ENCODE measurements around the gene SF3A1. TPM values are rescaled to one million over a fixed set of nuclear protein-coding genes. Genes with fewer than 3 reads are reported as not detected.

SF3A1 gene
- total RNA-seq, 1 experiment from 2014 or later, result 272 TPM

DNA sequence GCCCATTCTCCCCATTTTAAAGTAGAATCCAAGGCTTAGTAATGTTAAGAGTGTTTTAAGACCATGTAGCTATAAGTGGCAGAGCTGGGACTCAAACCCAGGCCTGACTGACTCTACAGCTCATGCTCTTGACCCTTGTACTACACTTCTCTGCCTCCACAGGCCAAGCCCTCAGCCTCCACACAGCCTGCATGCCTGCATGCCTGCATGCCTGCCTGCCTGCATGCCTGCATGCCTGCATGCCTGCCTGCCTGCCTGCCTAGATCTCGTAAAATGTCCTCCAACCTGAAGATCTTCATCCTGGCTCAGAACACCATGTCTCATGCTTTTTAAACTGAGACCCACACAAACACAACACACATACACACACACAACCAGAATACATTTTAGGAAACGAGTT is 48.6 kb downstream of the SF3A1 start:
- no peak for TF ChIP-seq IRF2 (CRISPR knock-in tag; IDR thresholded peaks at IDR 0.05; ENCODE audit: borderline replicate concordance, low read depth)
- TF ChIP-seq ZNF396 (CRISPR knock-in tag; IDR thresholded peaks at IDR 0.05; ENCODE audit: borderline replicate concordance), result no peak
- TF ChIP-seq ARID4B (CRISPR knock-in tag; IDR thresholded peaks at IDR 0.05; ENCODE audit: borderline replicate concordance), result no peak
- TF ChIP-seq AFF4 (CRISPR knock-in tag; IDR thresholded peaks at IDR 0.05; ENCODE audit: borderline replicate concordance), result no peak
- TF ChIP-seq, protein P1, sequence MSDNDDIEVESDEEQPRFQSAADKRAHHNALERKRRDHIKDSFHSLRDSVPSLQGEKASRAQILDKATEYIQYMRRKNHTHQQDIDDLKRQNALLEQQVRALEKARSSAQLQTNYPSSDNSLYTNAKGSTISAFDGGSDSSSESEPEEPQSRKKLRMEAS (CRISPR knock-in tag; IDR thresholded peaks at IDR 0.05), result no peak
- TF ChIP-seq SMAD3 (CRISPR knock-in tag; IDR thresholded peaks at IDR 0.05; ENCODE audit: borderline replicate concordance), result no peak
- TF ChIP-seq ERG (CRISPR knock-in tag; IDR thresholded peaks at IDR 0.05), result no peak
- no peak for TF ChIP-seq ZNF416 (CRISPR knock-in tag; IDR thresholded peaks at IDR 0.05)
- TF ChIP-seq FOXJ3 (CRISPR knock-in tag; IDR thresholded peaks at IDR 0.05; ENCODE audit: borderline replicate concordance), result no peak
- TF ChIP-seq ATF6 (CRISPR knock-in tag; IDR thresholded peaks at IDR 0.05), result no peak
- TF ChIP-seq USF2 (CRISPR knock-in tag; IDR thresholded peaks at IDR 0.05), result no peak
- TF ChIP-seq MYBL2 (CRISPR knock-in tag; IDR thresholded peaks at IDR 0.05), result no peak
- TF ChIP-seq, protein P2, sequence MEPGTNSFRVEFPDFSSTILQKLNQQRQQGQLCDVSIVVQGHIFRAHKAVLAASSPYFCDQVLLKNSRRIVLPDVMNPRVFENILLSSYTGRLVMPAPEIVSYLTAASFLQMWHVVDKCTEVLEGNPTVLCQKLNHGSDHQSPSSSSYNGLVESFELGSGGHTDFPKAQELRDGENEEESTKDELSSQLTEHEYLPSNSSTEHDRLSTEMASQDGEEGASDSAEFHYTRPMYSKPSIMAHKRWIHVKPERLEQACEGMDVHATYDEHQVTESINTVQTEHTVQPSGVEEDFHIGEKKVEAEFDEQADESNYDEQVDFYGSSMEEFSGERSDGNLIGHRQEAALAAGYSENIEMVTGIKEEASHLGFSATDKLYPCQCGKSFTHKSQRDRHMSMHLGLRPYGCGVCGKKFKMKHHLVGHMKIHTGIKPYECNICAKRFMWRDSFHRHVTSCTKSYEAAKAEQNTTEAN (CRISPR knock-in tag; IDR thresholded peaks at IDR 0.05), result no peak
- no peak for TF ChIP-seq ZNF671 (CRISPR knock-in tag; IDR thresholded peaks at IDR 0.05)
- TF ChIP-seq, protein P3, sequence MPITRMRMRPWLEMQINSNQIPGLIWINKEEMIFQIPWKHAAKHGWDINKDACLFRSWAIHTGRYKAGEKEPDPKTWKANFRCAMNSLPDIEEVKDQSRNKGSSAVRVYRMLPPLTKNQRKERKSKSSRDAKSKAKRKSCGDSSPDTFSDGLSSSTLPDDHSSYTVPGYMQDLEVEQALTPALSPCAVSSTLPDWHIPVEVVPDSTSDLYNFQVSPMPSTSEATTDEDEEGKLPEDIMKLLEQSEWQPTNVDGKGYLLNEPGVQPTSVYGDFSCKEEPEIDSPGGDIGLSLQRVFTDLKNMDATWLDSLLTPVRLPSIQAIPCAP (CRISPR knock-in tag; IDR thresholded peaks at IDR 0.05), result no peak
- TF ChIP-seq NFATC4 (CRISPR knock-in tag; IDR thresholded peaks at IDR 0.05), result no peak
- DNase-seq (ENCODE audit: low spot score) (no peak), ATAC-seq (no peak)
- peaks cover 10% of the 10 kb centered on the region for H3K4me1 Mint-ChIP-seq
- H3K4me3 Mint-ChIP-seq, result no peak overlapping the region
- CTCF ChIA-PET, result interaction anchor here (1.0 kb wide), 1 partner anchor 20 kb away, joined by 3 read pairs; no protein-coding TSS in a partner anchor
- H3K27me3 Mint-ChIP-seq (ENCODE audit: low read depth), result no peaks in the 10 kb centered on the region
- POLR2A ChIA-PET, result no interaction called here
- no peaks in the 10 kb centered on the region for H3K36me3 Mint-ChIP-seq
- H3K27ac Mint-ChIP-seq, result no peak overlapping the region
- H3K9me3 Mint-ChIP-seq, result no peaks in the 10 kb centered on the region
